Measurements from ENCODE around the gene AKR1C3.
A peak's percentile ranks its signal among the peaks of the same experiment; 100 is the strongest.
"Not testable (repeated sequence)": the region's sequence is repeated elsewhere in the genome, so short reads cannot be mapped to it uniquely, and the experiment has no call there.

Gene AKR1C3

DNA sequence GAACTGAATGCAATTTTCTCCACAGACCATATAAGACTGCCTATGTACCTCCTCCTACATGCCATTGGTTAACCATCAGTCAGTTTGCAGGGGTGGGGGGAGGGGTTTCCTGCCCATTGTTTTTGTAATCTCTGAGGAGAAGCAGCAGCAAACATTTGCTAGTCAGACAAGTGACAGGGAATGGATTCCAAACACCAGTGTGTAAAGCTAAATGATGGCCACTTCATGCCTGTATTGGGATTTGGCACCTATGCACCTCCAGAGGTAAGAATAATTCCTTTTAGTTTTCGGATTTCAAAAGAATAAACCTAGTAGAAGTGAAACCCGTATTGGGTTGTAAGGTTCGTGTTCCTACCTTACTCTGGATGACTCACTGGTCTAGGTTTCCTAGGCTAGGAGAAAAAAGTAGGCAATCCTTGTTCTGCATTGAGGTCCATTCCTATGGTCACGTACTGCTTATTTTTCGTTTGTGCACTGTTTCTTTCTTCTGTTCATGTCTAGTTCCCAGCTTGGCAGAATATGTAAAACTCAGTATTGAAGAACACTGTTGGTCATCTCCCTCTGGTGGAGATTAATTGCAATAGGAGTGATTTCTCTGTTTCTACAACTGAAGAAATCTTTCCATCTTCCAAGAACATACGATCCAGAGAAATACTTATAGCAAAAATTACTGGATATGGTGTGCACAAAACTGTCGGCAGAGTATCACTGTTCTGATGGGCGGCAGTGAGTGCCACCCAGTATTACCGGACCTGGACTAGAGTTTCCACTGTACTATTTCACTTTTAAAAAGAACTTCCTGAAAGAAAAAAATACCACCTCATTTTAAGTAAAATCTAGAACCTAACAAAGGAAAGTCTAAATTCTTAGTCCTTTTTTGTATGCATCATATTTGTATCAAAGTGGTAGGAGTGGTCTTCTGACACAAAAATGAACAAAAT is at the start of gene AKR1C3:
Gene AKR1C3, plus strand, starts transcription at position 150 of the 941 bp plus-strand sequence. Its CDS starts 31 bp downstream, at position 181.
- peak within 1 kb of the TSS; percentile 71 to 75 for H3K27ac ChIP-seq (ENCODE audit: low read depth in 2 of 2, low read length in 2 of 2)
- no peaks in the 10 kb centered on the region for H3K27me3 ChIP-seq (ENCODE audit: control insufficient read depth in 2 of 2, insufficient read depth in 2 of 2, low read length in 2 of 2)
- H3K4me3 ChIP-seq (ENCODE audit: low read length in 2 of 2): peak within 1 kb of the TSS; percentile 93 to 94
- peaks cover 11 to 15% of the 10 kb centered on the region in 2 donors for H3K36me3 ChIP-seq (ENCODE audit: control insufficient read depth in 2 of 2, insufficient read depth in 2 of 2, low read length in 2 of 2)
- H3K9ac ChIP-seq (ENCODE audit: low read depth in 1 of 2, low read length in 2 of 2): peak within 1 kb of the TSS; percentile 63 to 76
- no peaks in the 10 kb centered on the region for H3K9me3 ChIP-seq (ENCODE audit: control insufficient read depth in 2 of 2, low read length in 2 of 2)
- H3K4me1 ChIP-seq (ENCODE audit: control insufficient read depth in 2 of 2, insufficient read depth in 2 of 2, low read length in 2 of 2): no peaks in the 10 kb centered on the region

DNA sequence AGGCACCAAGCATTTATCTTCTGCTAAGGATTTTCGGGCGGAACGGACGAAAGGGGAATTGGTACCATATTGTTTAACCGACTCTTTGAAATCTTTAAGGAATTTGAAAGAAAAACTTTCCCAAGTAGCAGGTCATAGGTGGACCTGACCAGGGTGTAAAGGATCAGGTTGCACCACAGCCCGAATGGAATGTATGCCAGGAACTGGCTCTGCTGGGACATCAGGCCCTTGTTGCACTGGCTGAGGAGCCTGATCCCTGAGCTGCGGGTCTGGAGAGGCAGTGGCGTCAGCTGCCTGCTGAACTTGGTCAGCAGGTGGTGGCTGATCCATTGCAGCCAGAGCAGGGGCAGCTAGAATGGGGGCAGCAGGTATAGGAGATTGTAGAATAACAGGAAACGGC is 49.1 kb upstream of the AKR1C3 start:
- no peak overlapping the region for H3K9ac ChIP-seq (ENCODE audit: low read depth in 1 of 2, low read length in 2 of 2)
- no peaks in the 10 kb centered on the region for H3K27me3 ChIP-seq (ENCODE audit: control insufficient read depth in 2 of 2, insufficient read depth in 2 of 2, low read length in 2 of 2)
- no peak overlapping the region for H3K4me3 ChIP-seq (ENCODE audit: low read length in 2 of 2)
- no peaks in the 10 kb centered on the region for H3K9me3 ChIP-seq (ENCODE audit: control insufficient read depth in 2 of 2, low read length in 2 of 2)
- no peak overlapping the region for H3K27ac ChIP-seq (ENCODE audit: low read depth in 2 of 2, low read length in 2 of 2)
- no peaks in the 10 kb centered on the region for H3K36me3 ChIP-seq (ENCODE audit: control insufficient read depth in 2 of 2, insufficient read depth in 2 of 2, low read length in 2 of 2)
- H3K4me1 ChIP-seq (ENCODE audit: control insufficient read depth in 2 of 2, insufficient read depth in 2 of 2, low read length in 2 of 2): peaks cover 4 to 25% of the 10 kb centered on the region in 2 donors

GRCh38 chr10:5046410-5046809 is 47.8 kb upstream of the AKR1C3 start:
- Histone ChIP-seq H3K4me1 (ENCODE audit: control insufficient read depth in 2 of 2, insufficient read depth in 2 of 2, low read length in 2 of 2) (peaks cover 0 to 23% of the 10 kb centered on the region in 2 donors), H3K27ac (ENCODE audit: low read depth in 2 of 2, low read length in 2 of 2) (no peak overlapping the region), H3K4me3 (ENCODE audit: low read length in 2 of 2) (no peak overlapping the region), H3K27me3 (ENCODE audit: control insufficient read depth in 2 of 2, insufficient read depth in 2 of 2, low read length in 2 of 2) (no peaks in the 10 kb centered on the region), H3K9me3 (ENCODE audit: control insufficient read depth in 2 of 2, low read length in 2 of 2) (no peaks in the 10 kb centered on the region), H3K36me3 (ENCODE audit: control insufficient read depth in 2 of 2, insufficient read depth in 2 of 2, low read length in 2 of 2) (no peaks in the 10 kb centered on the region), H3K9ac (ENCODE audit: low read depth in 1 of 2, low read length in 2 of 2) (no peak overlapping the region)

GRCh38 chr10:5047055-5047454 is 47.2 kb upstream of the AKR1C3 start:
- H3K4me3 ChIP-seq (ENCODE audit: low read length in 2 of 2); H3K9ac ChIP-seq (ENCODE audit: low read depth in 1 of 2, low read length in 2 of 2); H3K27me3 ChIP-seq (ENCODE audit: control insufficient read depth in 2 of 2, insufficient read depth in 2 of 2, low read length in 2 of 2); H3K36me3 ChIP-seq (ENCODE audit: control insufficient read depth in 2 of 2, insufficient read depth in 2 of 2, low read length in 2 of 2); H3K9me3 ChIP-seq (ENCODE audit: control insufficient read depth in 2 of 2, low read length in 2 of 2); H3K27ac ChIP-seq (ENCODE audit: low read depth in 2 of 2, low read length in 2 of 2): not testable (repeated sequence)
- H3K4me1 ChIP-seq (ENCODE audit: control insufficient read depth in 2 of 2, insufficient read depth in 2 of 2, low read length in 2 of 2): peaks cover 0 to 22% of the 10 kb centered on the region in 2 donors

DNA sequence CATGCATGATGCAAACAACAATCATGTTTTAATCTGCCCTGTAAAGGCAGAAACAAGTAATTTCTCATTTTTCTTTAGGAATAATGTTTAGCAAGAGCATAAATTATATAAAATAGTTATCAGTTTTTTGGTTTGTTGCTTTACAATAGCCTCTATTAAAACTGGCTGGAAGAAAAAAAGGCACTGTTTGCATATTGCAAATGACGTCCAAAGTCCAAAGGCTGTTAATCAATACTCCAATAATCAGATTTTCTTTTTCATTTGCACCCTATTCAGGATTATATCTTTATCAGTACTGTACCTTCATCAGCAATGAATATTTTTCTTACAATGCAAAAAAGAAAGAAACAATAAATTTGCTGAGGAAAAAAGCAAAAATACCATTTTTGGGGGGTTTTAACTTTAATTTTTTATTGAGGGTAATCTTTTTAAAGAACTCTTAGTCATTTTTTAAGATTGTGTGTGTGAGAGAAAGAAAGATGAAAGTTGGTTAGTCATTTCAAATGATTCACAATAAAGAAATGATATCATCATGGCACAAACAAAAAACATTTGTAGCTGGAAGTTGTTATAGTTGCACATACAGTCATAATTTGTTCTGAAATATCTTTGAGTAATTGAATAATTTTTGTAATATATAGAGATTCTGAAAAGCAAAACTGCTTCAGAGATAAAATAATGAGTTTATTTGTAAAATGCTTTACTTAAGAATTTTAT is 46.1 kb upstream of the AKR1C3 start:
- no peaks in the 10 kb centered on the region for H3K9me3 ChIP-seq (ENCODE audit: control insufficient read depth in 2 of 2, low read length in 2 of 2)
- no peak overlapping the region for H3K9ac ChIP-seq (ENCODE audit: low read depth in 1 of 2, low read length in 2 of 2)
- H3K27me3 ChIP-seq (ENCODE audit: control insufficient read depth in 2 of 2, insufficient read depth in 2 of 2, low read length in 2 of 2): no peaks in the 10 kb centered on the region
- H3K4me3 ChIP-seq (ENCODE audit: low read length in 2 of 2): no peak overlapping the region
- H3K27ac ChIP-seq (ENCODE audit: low read depth in 2 of 2, low read length in 2 of 2): no peak overlapping the region
- no peaks in the 10 kb centered on the region for H3K36me3 ChIP-seq (ENCODE audit: control insufficient read depth in 2 of 2, insufficient read depth in 2 of 2, low read length in 2 of 2)
- H3K4me1 ChIP-seq (ENCODE audit: control insufficient read depth in 2 of 2, insufficient read depth in 2 of 2, low read length in 2 of 2): peaks cover 0 to 15% of the 10 kb centered on the region in 2 donors

GRCh38 chr10:5052951-5053500 is 41.2 kb upstream of the AKR1C3 start:
- H3K27me3 ChIP-seq (ENCODE audit: control insufficient read depth in 2 of 2, insufficient read depth in 2 of 2, low read length in 2 of 2); H3K9me3 ChIP-seq (ENCODE audit: control insufficient read depth in 2 of 2, low read length in 2 of 2); H3K9ac ChIP-seq (ENCODE audit: low read depth in 1 of 2, low read length in 2 of 2); H3K27ac ChIP-seq (ENCODE audit: low read depth in 2 of 2, low read length in 2 of 2); H3K36me3 ChIP-seq (ENCODE audit: control insufficient read depth in 2 of 2, insufficient read depth in 2 of 2, low read length in 2 of 2); H3K4me3 ChIP-seq (ENCODE audit: low read length in 2 of 2); H3K4me1 ChIP-seq (ENCODE audit: control insufficient read depth in 2 of 2, insufficient read depth in 2 of 2, low read length in 2 of 2): not testable (repeated sequence)

DNA sequence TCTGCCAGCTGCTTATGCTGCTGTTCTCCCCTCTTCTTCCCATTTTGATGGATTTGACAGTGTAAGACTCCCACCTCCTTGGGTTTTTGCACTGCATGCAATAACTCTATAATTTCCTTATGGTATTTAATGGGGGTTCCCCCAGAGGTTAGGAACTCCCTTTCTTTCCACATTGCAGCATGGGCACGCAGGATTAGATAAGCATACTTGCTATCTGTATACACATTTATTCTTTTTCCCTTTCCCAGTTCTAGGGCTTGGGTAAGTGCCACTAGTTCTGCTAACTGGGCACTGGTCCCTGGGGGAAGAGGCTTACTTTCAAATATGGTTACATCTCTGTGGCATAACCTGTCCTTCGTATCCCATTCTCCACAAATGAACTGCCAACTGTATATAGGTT is 39.4 kb upstream of the AKR1C3 start:
- not testable (repeated sequence) for H3K9ac ChIP-seq (ENCODE audit: low read depth in 1 of 2, low read length in 2 of 2); H3K36me3 ChIP-seq (ENCODE audit: control insufficient read depth in 2 of 2, insufficient read depth in 2 of 2, low read length in 2 of 2); H3K9me3 ChIP-seq (ENCODE audit: control insufficient read depth in 2 of 2, low read length in 2 of 2); H3K4me1 ChIP-seq (ENCODE audit: control insufficient read depth in 2 of 2, insufficient read depth in 2 of 2, low read length in 2 of 2); H3K4me3 ChIP-seq (ENCODE audit: low read length in 2 of 2); H3K27me3 ChIP-seq (ENCODE audit: control insufficient read depth in 2 of 2, insufficient read depth in 2 of 2, low read length in 2 of 2); H3K27ac ChIP-seq (ENCODE audit: low read depth in 2 of 2, low read length in 2 of 2)

GRCh38 chr10:5059267-5059666 is 34.9 kb upstream of the AKR1C3 start:
- not testable (repeated sequence) for H3K36me3 ChIP-seq (ENCODE audit: control insufficient read depth in 2 of 2, insufficient read depth in 2 of 2, low read length in 2 of 2); H3K4me3 ChIP-seq (ENCODE audit: low read length in 2 of 2); H3K27ac ChIP-seq (ENCODE audit: low read depth in 2 of 2, low read length in 2 of 2); H3K9me3 ChIP-seq (ENCODE audit: control insufficient read depth in 2 of 2, low read length in 2 of 2); H3K4me1 ChIP-seq (ENCODE audit: control insufficient read depth in 2 of 2, insufficient read depth in 2 of 2, low read length in 2 of 2); H3K27me3 ChIP-seq (ENCODE audit: control insufficient read depth in 2 of 2, insufficient read depth in 2 of 2, low read length in 2 of 2); H3K9ac ChIP-seq (ENCODE audit: low read depth in 1 of 2, low read length in 2 of 2)

DNA sequence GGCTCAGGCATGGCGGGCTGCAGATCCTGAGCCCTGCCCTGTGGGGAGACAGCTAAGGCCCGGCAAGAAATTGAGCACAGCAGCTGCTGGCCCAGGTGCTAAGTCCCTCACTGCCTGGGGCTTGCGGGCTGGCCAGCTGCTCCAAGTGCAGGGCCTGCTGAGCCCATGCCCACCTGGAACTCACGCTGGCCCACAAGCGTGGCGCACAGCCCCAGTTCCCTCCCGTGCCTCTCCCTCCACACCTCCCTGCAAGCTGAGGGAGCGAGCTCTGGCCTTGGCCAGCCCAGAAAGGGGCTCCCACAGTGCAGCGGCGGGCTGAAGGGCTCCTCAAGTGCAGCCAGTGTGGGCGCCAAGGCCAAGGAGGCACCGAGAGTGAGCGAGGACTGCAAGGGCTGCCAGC is 33.4 kb upstream of the AKR1C3 start:
- not testable (repeated sequence) for H3K4me3 ChIP-seq (ENCODE audit: low read length in 2 of 2); H3K27ac ChIP-seq (ENCODE audit: low read depth in 2 of 2, low read length in 2 of 2); H3K9ac ChIP-seq (ENCODE audit: low read depth in 1 of 2, low read length in 2 of 2); H3K36me3 ChIP-seq (ENCODE audit: control insufficient read depth in 2 of 2, insufficient read depth in 2 of 2, low read length in 2 of 2); H3K27me3 ChIP-seq (ENCODE audit: control insufficient read depth in 2 of 2, insufficient read depth in 2 of 2, low read length in 2 of 2); H3K4me1 ChIP-seq (ENCODE audit: control insufficient read depth in 2 of 2, insufficient read depth in 2 of 2, low read length in 2 of 2); H3K9me3 ChIP-seq (ENCODE audit: control insufficient read depth in 2 of 2, low read length in 2 of 2)

- Histone ChIP-seq H3K9ac (ENCODE audit: low read depth in 1 of 2, low read length in 2 of 2) (no peak overlapping the region), H3K4me1 (ENCODE audit: control insufficient read depth in 2 of 2, insufficient read depth in 2 of 2, low read length in 2 of 2) (no peaks in the 10 kb centered on the region), H3K4me3 (ENCODE audit: low read length in 2 of 2) (no peak overlapping the region), H3K36me3 (ENCODE audit: control insufficient read depth in 2 of 2, insufficient read depth in 2 of 2, low read length in 2 of 2) (no peaks in the 10 kb centered on the region), H3K27ac (ENCODE audit: low read depth in 2 of 2, low read length in 2 of 2) (no peak overlapping the region), H3K9me3 (ENCODE audit: control insufficient read depth in 2 of 2, low read length in 2 of 2) (no peaks in the 10 kb centered on the region), H3K27me3 (ENCODE audit: control insufficient read depth in 2 of 2, insufficient read depth in 2 of 2, low read length in 2 of 2) (no peaks in the 10 kb centered on the region)
Measured at GRCh38 chr10:5064656-5065055, 29.6 kb upstream of the AKR1C3 start.
